GM12878 (cell line): ENCODE data around the gene TLX2. TPM values are rescaled to one million over a fixed set of nuclear protein-coding genes. Genes with fewer than 3 reads are reported as not detected.

ENCODE experiments used
- ATAC-seq: fragments of 200-7000 bp; cut with Tn5 transposase; 3 replicates; pipeline ENCODE4 v1.9.1; 2020; ENCODE audit warnings: mild to moderate bottlenecking, moderate library complexity
- BruUV-seq: library from RNA; stranded (reverse); fragments of 400-500 nt; replicated peaks from 2 replicates; lab custom pipeline; 2021; lab: Mats Ljungman, UMichigan
- CTCF ChIA-PET: fragments of 300-600 bp; sonication (Branson Sonifier 250); formaldehyde crosslinking; extraction: SDS; loops from one replicate; lab custom pipeline; 2021; ENCODE audit warnings: inconsistent platforms; lab: Yijun Ruan, JAX
- POLR2A ChIA-PET: fragments of 350-600 bp; formaldehyde crosslinking; extraction: SDS; loops from one replicate; lab custom pipeline; 2021; ENCODE audit warnings: inconsistent platforms; lab: Charles Lee
- RAD21 ChIA-PET: fragments of 300-600 bp; sonication (Branson Sonifier 250); formaldehyde crosslinking; loops from one replicate; lab custom pipeline; 2023; ENCODE audit warnings: antibody characterized with exemption; ENCODE audit not compliant: unreplicated experiment; lab: Charles Lee
- SMC1A ChIA-PET: fragments of 300-600 bp; sonication (Branson Sonifier 250); formaldehyde crosslinking; loops from one replicate; lab custom pipeline; 2023; ENCODE audit not compliant: unreplicated experiment, uncharacterized antibody; lab: Charles Lee
- DNase-seq: peaks from one replicate; pipeline ENCODE4 v3.0.0-alpha.2; 2011; ENCODE audit warnings: low read depth, low spot score
- FAIRE-seq: peaks from 3 replicates; lab custom pipeline; 2011; peaks lifted over from hg19 to GRCh38; lab: Jason Lieb, UNC
- H2AFZ ChIP-seq: 2 replicates; pipeline ENCODE4 v1.6.0; 2011; ENCODE audit warnings: low read depth, low read length, control low read depth; ENCODE audit not compliant: control insufficient read depth
- H3K27ac ChIP-seq: 2 replicates; pipeline ENCODE4 v1.5.1; 2011; ENCODE audit warnings: control low read depth; ENCODE audit not compliant: control insufficient read depth, insufficient read depth
- H3K27me3 ChIP-seq, 2 experiments: replicated peaks in 1 of 2; 2 replicates each; pipeline versions ENCODE4 v1.6.0 to v1.6.1; 2011; ENCODE audit warnings: low read length in 1 of 2; ENCODE audit not compliant: control insufficient read depth in 2 of 2, insufficient read depth in 2 of 2
- H3K36me3 ChIP-seq, 2 experiments: 2 replicates each; pipeline ENCODE4 v1.5.1; 2011; ENCODE audit warnings: low read length in 1 of 2; ENCODE audit not compliant: control insufficient read depth in 2 of 2, insufficient read depth in 2 of 2
- H3K4me1 ChIP-seq: 2 replicates; pipeline ENCODE4 v1.6.1; 2011; ENCODE audit warnings: mild to moderate bottlenecking, low read length, moderate library complexity, mixed read lengths; ENCODE audit not compliant: control insufficient read depth, insufficient read depth
- H3K4me2 ChIP-seq: 2 replicates; pipeline ENCODE4 v1.6.0; 2011; ENCODE audit warnings: control low read depth; ENCODE audit not compliant: control insufficient read depth, insufficient read depth
- H3K4me3 ChIP-seq: fragments of 200-600 bp; sonication (generic); 2 replicates; pipeline ENCODE4 v1.5.1; 2016
- H3K79me2 ChIP-seq: 2 replicates; pipeline ENCODE4 v1.6.0; 2011; ENCODE audit warnings: low read length; ENCODE audit not compliant: control insufficient read depth, insufficient read depth
- H3K9ac ChIP-seq: 2 replicates; pipeline ENCODE4 v1.8.0; 2011; ENCODE audit warnings: low read length, control low read depth, mixed read lengths; ENCODE audit not compliant: control insufficient read depth, insufficient read depth
- H3K9me3 ChIP-seq: replicated peaks from 3 replicates; pipeline ENCODE4 v1.5.1; 2011; ENCODE audit warnings: mild to moderate bottlenecking, low read length; ENCODE audit not compliant: control insufficient read depth, insufficient read depth
- H4K20me1 ChIP-seq: 2 replicates; pipeline ENCODE4 v1.6.0; 2011; ENCODE audit not compliant: control insufficient read depth, insufficient read depth
- ATF7 ChIP-seq: fragments of 450-650 bp; IDR thresholded peaks from 2 replicates; pipeline ENCODE4 v1.6.1; 2016; ENCODE audit warnings: low read depth, mild to moderate bottlenecking
- CREB1 ChIP-seq: IDR thresholded peaks from 2 replicates; pipeline ENCODE4 v1.6.1; 2012; ENCODE audit warnings: low read depth, mild to moderate bottlenecking, inconsistent platforms
- DPF2 ChIP-seq: fragments of 450-650 bp; IDR thresholded peaks from 2 replicates; pipeline ENCODE4 v1.6.1; 2017; ENCODE audit warnings: mild to moderate bottlenecking
- HDGF ChIP-seq: fragments of 450-650 bp; IDR thresholded peaks from 2 replicates; pipeline ENCODE4 v1.6.1; 2016; ENCODE audit warnings: antibody characterized with exemption
- MEF2A ChIP-seq: IDR thresholded peaks from 2 replicates; pipeline ENCODE4 v1.6.1; 2011; ENCODE audit warnings: low read depth, mild to moderate bottlenecking, low read length, moderate library complexity; ENCODE audit not compliant: insufficient read depth
- NR2C1 ChIP-seq: fragments of 450-650 bp; IDR thresholded peaks from 2 replicates; pipeline ENCODE4 v1.6.1; 2017; ENCODE audit warnings: antibody characterized with exemption, mild to moderate bottlenecking, moderate library complexity
- SIN3A ChIP-seq: IDR thresholded peaks from 2 replicates; pipeline ENCODE4 v1.6.1; 2012; ENCODE audit warnings: low read depth, low read length, improper control_type of control experiment
- SPI1 ChIP-seq: IDR thresholded peaks from 2 replicates; pipeline ENCODE4 v1.6.1; 2011; ENCODE audit warnings: low read depth, mild to moderate bottlenecking, low read length, moderate library complexity, borderline replicate concordance; ENCODE audit not compliant: insufficient read depth
- ZSCAN29 ChIP-seq: fragments of 450-650 bp; IDR thresholded peaks from 2 replicates; pipeline ENCODE4 v1.6.1; 2017; ENCODE audit warnings: mild to moderate bottlenecking, moderate library complexity
- WGBS: methylation state at CpG from one replicate; pipeline ENCODE4 v1.1.6; 2016; ENCODE audit warnings: low lambda C conversion rate; ENCODE audit not compliant: insufficient replicate concordance, insufficient coverage; ENCODE audit errors: missing lambda C conversion rate; 5-methylcytosine and 5-hydroxymethylcytosine counted together
- in situ Hi-C: fragments of 300-500 bp; cut with MboI; formaldehyde crosslinking; loops from 9 replicates; pipeline ENCODE4 v1.14.3; 2018; ENCODE audit warnings: mixed read lengths
- intact Hi-C: fragments of 100-400 bp; cut with micrococcal nuclease; formaldehyde crosslinking; loops from one replicate; pipeline ENCODE4 v1.14.2; 2022; ENCODE audit not compliant: unreplicated experiment
- polyA plus RNA-seq, 11 experiments: library from polyadenylated mRNA; depleted of rRNA in 4 of 11; unstranded in 6 of 11; stranded (reverse) in 5 of 11; fragments of >200 nt; fragmentation: Nextera tagmentation in 4 of 11; fragmentation: Illumina TruSeq in 1 of 11; extraction: Ambion mirVana in 4 of 11; extraction: Trizol in 1 of 11; gene quantifications; 1 replicate in 1 of 11; 2 replicates in 10 of 11; pipeline versions ENCODE4 v1.2.1 to v1.2.3, GENCODE V29; 2011 to 2016; ENCODE audit warnings: inconsistent platforms in 2 of 11, missing spikeins in 2 of 11, low read depth in 1 of 11
- total RNA-seq, 4 experiments: library from RNA; depleted of rRNA in 3 of 4; stranded (reverse); fragments of >200 nt in 3 of 4; fragmentation: Illumina TruSeq in 1 of 4; extraction: Trizol in 1 of 4; gene quantifications; 2 replicates each; pipeline versions ENCODE4 v1.2.1 to v1.2.3, GENCODE V29; 2013 to 2021
- TF ChIP-seq, protein P1 (sequence below): IDR thresholded peaks from 2 replicates; pipeline ENCODE4 v1.6.1; 2012; ENCODE audit warnings: low read depth, low read length, improper control_type of control experiment
- TF ChIP-seq, protein P2 (sequence below): fragments of 450-650 bp; formaldehyde crosslinking; IDR thresholded peaks from 2 replicates; pipeline ENCODE4 v1.5.0; 2022; ENCODE audit warnings: mild to moderate bottlenecking, missing genetic modification characterization
- TF ChIP-seq, protein P3 (sequence below): fragments of 450-650 bp; IDR thresholded peaks from 2 replicates; pipeline ENCODE4 v1.6.1; 2018; ENCODE audit warnings: mild to moderate bottlenecking, low read depth, moderate library complexity; ENCODE audit not compliant: partially characterized antibody
- TF ChIP-seq, protein P4 (sequence below): fragments of 450-650 bp; IDR thresholded peaks from 2 replicates; pipeline ENCODE4 v1.6.1; 2017; ENCODE audit warnings: low read depth, mild to moderate bottlenecking, moderate library complexity

Gene TLX2
- total and polyA plus RNA-seq, 10 of the 15 experiments (the other 5 are each of a cell fraction or from before 2014, with no cell fraction given): 0.06 to 5.5 (median 3.6) TPM; not detected in 1

DNA sequence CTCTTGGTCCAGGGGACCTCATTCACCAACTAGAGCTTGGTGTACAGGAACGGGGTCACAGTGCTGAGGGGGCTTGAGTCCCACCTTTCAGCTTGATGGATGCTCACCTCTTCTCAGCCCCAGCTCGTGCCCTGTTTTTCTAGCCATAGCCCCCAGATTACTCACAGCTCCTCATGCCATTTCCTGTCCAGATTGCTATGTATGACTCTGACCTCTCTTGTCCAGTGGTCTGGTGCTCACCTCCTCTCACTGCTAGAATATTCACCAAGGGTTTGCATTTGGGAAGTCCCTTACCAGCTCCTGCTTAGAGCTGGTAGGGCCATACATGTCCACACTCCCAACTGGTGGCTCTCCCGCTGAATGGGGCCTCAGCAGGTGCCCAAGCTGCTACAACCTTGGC lies 20.7 kb upstream of the TLX2 start:
- Histone ChIP-seq H3K27me3 (peaks cover 4 to 5% of the 10 kb centered on the region in 2 experiments; a peak in 3 of 4 replicates), H3K36me3 (peaks cover 12 to 13% of the 10 kb centered on the region in 2 experiments; a peak in 3 of 4 replicates), H3K9ac (no peak overlapping the region), H3K9me3 (no peaks in the 10 kb centered on the region), H3K4me2 (no peak overlapping the region), H3K79me2 (no peaks in the 10 kb centered on the region), H3K4me3 (no peak overlapping the region), H4K20me1 (no peaks in the 10 kb centered on the region), H2AFZ (no peak overlapping the region), H3K4me1 (0 out of 2 replicates have a peak, but pooled peaks cover 3% of the 10 kb centered on the region), H3K27ac (no peak overlapping the region)
- DNase-seq (no peak), ATAC-seq (no peak), FAIRE-seq (no peak)
- ChIA-PET SMC1A (interaction anchor here (1.2 to 1.4 kb wide), 2 partner anchors 91 to 93 kb away, joined by 4 read pairs; no protein-coding TSS in a partner anchor), CTCF (interaction anchor here (1.7 to 19.4 kb wide), 3 partner anchors 11 to 95 kb away, joined by 4 to 280 read pairs (median 10); partner anchors contain the start of genes CCDC142 and TTC31), RAD21 (no interaction called here), POLR2A (interaction anchor here (0.5 to 1.0 kb wide), 4 partner anchors 13 to 75 kb away, joined by 3 read pairs; no protein-coding TSS in a partner anchor)
- WGBS: 73% methylated on average over 3 of the region's 3 CpGs
- in situ Hi-C loops: no loop called here
- intact Hi-C loops: no loop called here
- no TSS peak for BruUV-seq
- TF ChIP-seq CREB1: no peak
- no peak for TF ChIP-seq HDGF
- TF ChIP-seq ATF7: no peak
- TF ChIP-seq SIN3A: no peak
- TF ChIP-seq, protein P1, sequence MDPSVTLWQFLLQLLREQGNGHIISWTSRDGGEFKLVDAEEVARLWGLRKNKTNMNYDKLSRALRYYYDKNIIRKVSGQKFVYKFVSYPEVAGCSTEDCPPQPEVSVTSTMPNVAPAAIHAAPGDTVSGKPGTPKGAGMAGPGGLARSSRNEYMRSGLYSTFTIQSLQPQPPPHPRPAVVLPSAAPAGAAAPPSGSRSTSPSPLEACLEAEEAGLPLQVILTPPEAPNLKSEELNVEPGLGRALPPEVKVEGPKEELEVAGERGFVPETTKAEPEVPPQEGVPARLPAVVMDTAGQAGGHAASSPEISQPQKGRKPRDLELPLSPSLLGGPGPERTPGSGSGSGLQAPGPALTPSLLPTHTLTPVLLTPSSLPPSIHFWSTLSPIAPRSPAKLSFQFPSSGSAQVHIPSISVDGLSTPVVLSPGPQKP: no peak
- no peak for TF ChIP-seq SPI1
- TF ChIP-seq DPF2: no peak
- TF ChIP-seq MEF2A: no peak
- no peak for TF ChIP-seq ZSCAN29
- no peak for TF ChIP-seq NR2C1
- TF ChIP-seq, protein P2, sequence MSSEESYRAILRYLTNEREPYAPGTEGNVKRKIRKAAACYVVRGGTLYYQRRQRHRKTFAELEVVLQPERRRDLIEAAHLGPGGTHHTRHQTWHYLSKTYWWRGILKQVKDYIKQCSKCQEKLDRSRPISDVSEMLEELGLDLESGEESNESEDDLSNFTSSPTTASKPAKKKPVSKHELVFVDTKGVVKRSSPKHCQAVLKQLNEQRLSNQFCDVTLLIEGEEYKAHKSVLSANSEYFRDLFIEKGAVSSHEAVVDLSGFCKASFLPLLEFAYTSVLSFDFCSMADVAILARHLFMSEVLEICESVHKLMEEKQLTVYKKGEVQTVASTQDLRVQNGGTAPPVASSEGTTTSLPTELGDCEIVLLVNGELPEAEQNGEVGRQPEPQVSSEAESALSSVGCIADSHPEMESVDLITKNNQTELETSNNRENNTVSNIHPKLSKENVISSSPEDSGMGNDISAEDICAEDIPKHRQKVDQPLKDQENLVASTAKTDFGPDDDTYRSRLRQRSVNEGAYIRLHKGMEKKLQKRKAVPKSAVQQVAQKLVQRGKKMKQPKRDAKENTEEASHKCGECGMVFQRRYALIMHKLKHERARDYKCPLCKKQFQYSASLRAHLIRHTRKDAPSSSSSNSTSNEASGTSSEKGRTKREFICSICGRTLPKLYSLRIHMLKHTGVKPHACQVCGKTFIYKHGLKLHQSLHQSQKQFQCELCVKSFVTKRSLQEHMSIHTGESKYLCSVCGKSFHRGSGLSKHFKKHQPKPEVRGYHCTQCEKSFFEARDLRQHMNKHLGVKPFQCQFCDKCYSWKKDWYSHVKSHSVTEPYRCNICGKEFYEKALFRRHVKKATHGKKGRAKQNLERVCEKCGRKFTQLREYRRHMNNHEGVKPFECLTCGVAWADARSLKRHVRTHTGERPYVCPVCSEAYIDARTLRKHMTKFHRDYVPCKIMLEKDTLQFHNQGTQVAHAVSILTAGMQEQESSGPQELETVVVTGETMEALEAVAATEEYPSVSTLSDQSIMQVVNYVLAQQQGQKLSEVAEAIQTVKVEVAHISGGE (CRISPR knock-in tag): no peak
- TF ChIP-seq, protein P3, sequence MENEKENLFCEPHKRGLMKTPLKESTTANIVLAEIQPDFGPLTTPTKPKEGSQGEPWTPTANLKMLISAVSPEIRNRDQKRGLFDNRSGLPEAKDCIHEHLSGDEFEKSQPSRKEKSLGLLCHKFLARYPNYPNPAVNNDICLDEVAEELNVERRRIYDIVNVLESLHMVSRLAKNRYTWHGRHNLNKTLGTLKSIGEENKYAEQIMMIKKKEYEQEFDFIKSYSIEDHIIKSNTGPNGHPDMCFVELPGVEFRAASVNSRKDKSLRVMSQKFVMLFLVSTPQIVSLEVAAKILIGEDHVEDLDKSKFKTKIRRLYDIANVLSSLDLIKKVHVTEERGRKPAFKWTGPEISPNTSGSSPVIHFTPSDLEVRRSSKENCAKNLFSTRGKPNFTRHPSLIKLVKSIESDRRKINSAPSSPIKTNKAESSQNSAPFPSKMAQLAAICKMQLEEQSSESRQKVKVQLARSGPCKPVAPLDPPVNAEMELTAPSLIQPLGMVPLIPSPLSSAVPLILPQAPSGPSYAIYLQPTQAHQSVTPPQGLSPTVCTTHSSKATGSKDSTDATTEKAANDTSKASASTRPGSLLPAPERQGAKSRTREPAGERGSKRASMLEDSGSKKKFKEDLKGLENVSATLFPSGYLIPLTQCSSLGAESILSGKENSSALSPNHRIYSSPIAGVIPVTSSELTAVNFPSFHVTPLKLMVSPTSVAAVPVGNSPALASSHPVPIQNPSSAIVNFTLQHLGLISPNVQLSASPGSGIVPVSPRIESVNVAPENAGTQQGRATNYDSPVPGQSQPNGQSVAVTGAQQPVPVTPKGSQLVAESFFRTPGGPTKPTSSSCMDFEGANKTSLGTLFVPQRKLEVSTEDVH: no peak
- TF ChIP-seq, protein P4, sequence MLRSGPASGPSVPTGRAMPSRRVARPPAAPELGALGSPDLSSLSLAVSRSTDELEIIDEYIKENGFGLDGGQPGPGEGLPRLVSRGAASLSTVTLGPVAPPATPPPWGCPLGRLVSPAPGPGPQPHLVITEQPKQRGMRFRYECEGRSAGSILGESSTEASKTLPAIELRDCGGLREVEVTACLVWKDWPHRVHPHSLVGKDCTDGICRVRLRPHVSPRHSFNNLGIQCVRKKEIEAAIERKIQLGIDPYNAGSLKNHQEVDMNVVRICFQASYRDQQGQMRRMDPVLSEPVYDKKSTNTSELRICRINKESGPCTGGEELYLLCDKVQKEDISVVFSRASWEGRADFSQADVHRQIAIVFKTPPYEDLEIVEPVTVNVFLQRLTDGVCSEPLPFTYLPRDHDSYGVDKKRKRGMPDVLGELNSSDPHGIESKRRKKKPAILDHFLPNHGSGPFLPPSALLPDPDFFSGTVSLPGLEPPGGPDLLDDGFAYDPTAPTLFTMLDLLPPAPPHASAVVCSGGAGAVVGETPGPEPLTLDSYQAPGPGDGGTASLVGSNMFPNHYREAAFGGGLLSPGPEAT: no peak
